Gastroesophageal sphincter (tissue), 3 donors: ENCODE measurements around the gene IQGAP2.
"Not testable (repeated sequence)": the region's sequence is repeated elsewhere in the genome, so short reads cannot be mapped to it uniquely, and the experiment has no call there.

Experiments used
- CTCF ChIP-seq, 4 experiments: fragments of 200-600 bp in 2 of 4; fragments of 450-650 bp in 2 of 4; sonication (generic) in 1 of 4; IDR thresholded peaks; one replicate each; pipeline ENCODE4 v1.5.1; 2017 to 2019; ENCODE audit warnings: antibody characterized with exemption in 4 of 4, mild to moderate bottlenecking in 2 of 4, moderate library complexity in 2 of 4
- EP300 ChIP-seq: sonication (generic); formaldehyde crosslinking; IDR thresholded peaks from one replicate; pipeline ENCODE4 v1.6.1; 2017; ENCODE audit warnings: antibody characterized with exemption, mild to moderate bottlenecking
- POLR2A ChIP-seq, 2 donors: fragments of 450-650 bp; IDR thresholded peaks; one replicate each; pipeline ENCODE4 v1.6.1; 2017; ENCODE audit warnings: antibody characterized with exemption in 2 of 2, mild to moderate bottlenecking in 2 of 2, moderate library complexity in 1 of 2
- POLR2AphosphoS5 ChIP-seq: sonication (generic); formaldehyde crosslinking; IDR thresholded peaks from one replicate; pipeline ENCODE4 v1.6.1; 2017; ENCODE audit warnings: antibody characterized with exemption

DNA sequence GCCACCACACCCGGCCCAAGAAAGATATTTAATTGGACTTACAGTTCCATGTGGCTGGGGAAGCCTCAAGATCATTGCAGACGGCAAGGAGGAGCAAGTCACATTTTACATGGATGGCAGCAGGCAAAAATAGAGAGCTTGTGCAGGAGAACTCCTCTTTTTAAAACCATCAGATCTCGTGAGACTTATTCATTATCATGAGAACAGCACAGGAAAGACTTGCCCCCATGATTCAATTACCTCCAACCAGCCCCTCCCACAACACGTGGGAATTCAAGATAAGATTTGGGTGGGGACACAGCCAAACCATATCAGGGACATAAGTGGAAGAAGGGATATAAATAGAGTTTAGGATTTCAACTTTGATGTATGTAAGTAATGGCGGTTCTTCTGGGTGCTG, 115.2 kb downstream of the IQGAP2 start:
- TF ChIP-seq CTCF (IDR thresholded peaks at IDR 0.05); POLR2A (IDR thresholded peaks at IDR 0.05); POLR2AphosphoS5; EP300: not testable (repeated sequence)
